ENCODE results near the gene AOPEP. TPM values are rescaled to one million over a fixed set of nuclear protein-coding genes. Genes with fewer than 3 reads are reported as not detected.

AOPEP gene
- total and polyA plus RNA-seq, 2 of the 13 experiments (the other 11 are each of a cell fraction or from before 2014, with no cell fraction given) = 22.2 to 41.6 TPM

- TF ChIP-seq ZNF770 (CRISPR knock-in tag; IDR thresholded peaks at IDR 0.05) (no peak), ZNF572 (CRISPR knock-in tag; IDR thresholded peaks at IDR 0.05) (no peak), FOXO1 (CRISPR knock-in tag; IDR thresholded peaks at IDR 0.05) (no peak), ZNF597 (CRISPR knock-in tag; IDR thresholded peaks at IDR 0.05) (no peak), ZNF256 (CRISPR knock-in tag; conservative IDR thresholded peaks at IDR 0.05) (no peak), POGZ (CRISPR knock-in tag; IDR thresholded peaks at IDR 0.05) (peak; percentile 39; the same call in 1 of the 2 replicates), ZKSCAN1 (IDR thresholded peaks at IDR 0.05; ENCODE audit: low read length) (no peak), ZGPAT (CRISPR knock-in tag; IDR thresholded peaks at IDR 0.05) (no peak), JUNB (CRISPR knock-in tag; IDR thresholded peaks at IDR 0.05; ENCODE audit: borderline replicate concordance) (no peak), ZNF619 (CRISPR knock-in tag; IDR thresholded peaks at IDR 0.05) (no peak), ZNF224 (CRISPR knock-in tag; IDR thresholded peaks at IDR 0.05) (no peak), ETV5 (CRISPR knock-in tag; IDR thresholded peaks at IDR 0.05; ENCODE audit: borderline replicate concordance) (no peak), ZNF567 (CRISPR knock-in tag; IDR thresholded peaks at IDR 0.05; ENCODE audit: borderline replicate concordance) (no peak), HOXD1 (CRISPR knock-in tag; IDR thresholded peaks at IDR 0.05) (no peak), ZBTB42 (CRISPR knock-in tag; IDR thresholded peaks at IDR 0.05) (no peak), MTF1 (CRISPR knock-in tag; IDR thresholded peaks at IDR 0.05) (no peak), ADNP (CRISPR knock-in tag; IDR thresholded peaks at IDR 0.05) (no peak), CEBPB (IDR thresholded peaks at IDR 0.05; ENCODE audit: borderline replicate concordance, low read depth, low read length) (no peak), KLF6 (CRISPR knock-in tag; IDR thresholded peaks at IDR 0.05) (no peak), ZSCAN5A (CRISPR knock-in tag; IDR thresholded peaks at IDR 0.05; ENCODE audit: borderline replicate concordance) (no peak), SMARCC2 (IDR thresholded peaks at IDR 0.05) (no peak), ZBTB38 (CRISPR knock-in tag; IDR thresholded peaks at IDR 0.05) (peak; percentile 49; the same call in 1 of the 2 replicates), ATF5 (CRISPR knock-in tag; IDR thresholded peaks at IDR 0.05; ENCODE audit: low read depth) (no peak), ZIK1 (CRISPR knock-in tag; IDR thresholded peaks at IDR 0.05; ENCODE audit: borderline replicate concordance, low read depth) (no peak), STAG1 (CRISPR knock-in tag; IDR thresholded peaks at IDR 0.05) (peak; percentile 93)
These were observed 401.0 kb downstream of the AOPEP start (continued) for GRCh38 chr9:95127249-95128176.
